ENCODE results near the gene SEC31B.
A peak's percentile ranks its signal among the peaks of the same experiment; 100 is the strongest.

SEC31B gene

DNA sequence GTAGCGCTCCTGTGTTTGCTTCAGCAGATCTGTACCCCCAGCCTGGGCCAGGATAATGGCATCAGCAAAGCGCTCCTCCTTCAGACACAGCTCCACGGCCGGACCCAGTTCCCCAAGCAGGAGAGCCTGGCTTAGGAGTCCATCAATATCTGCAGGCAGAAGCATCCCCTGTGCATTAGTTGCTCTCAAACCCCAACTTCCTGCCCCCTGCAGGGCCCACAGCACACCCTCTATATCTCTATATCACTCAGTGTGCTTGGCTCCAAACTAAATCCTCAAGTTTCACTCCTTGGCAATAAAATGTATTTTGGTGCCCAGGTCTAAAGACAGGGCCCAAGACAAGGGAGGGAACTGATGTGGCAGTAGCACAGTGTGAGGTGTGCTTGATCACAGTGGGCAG, 21.6 kb downstream of the SEC31B start:
- H3K4me3 ChIP-seq (ENCODE audit: low read length in 2 of 2), result no peak overlapping the region
- H3K36me3 ChIP-seq (ENCODE audit: control insufficient read depth in 2 of 2, insufficient read depth in 2 of 2, low read length in 2 of 2), result peaks cover 50 to 63% of the 10 kb centered on the region in 2 donors
- no peaks in the 10 kb centered on the region for H3K9me3 ChIP-seq (ENCODE audit: control insufficient read depth in 2 of 2, low read length in 2 of 2)
- no peak overlapping the region for H3K27ac ChIP-seq (ENCODE audit: low read length)
- H3K27me3 ChIP-seq (ENCODE audit: control insufficient read depth in 1 of 2, insufficient read depth in 2 of 2, low read length in 2 of 2), result no peaks in the 10 kb centered on the region
- H3K9ac ChIP-seq (ENCODE audit: low read length in 2 of 2), result no peak overlapping the region
- no peaks in the 10 kb centered on the region for H3K4me1 ChIP-seq (ENCODE audit: control insufficient read depth, insufficient read depth, low read length)

DNA sequence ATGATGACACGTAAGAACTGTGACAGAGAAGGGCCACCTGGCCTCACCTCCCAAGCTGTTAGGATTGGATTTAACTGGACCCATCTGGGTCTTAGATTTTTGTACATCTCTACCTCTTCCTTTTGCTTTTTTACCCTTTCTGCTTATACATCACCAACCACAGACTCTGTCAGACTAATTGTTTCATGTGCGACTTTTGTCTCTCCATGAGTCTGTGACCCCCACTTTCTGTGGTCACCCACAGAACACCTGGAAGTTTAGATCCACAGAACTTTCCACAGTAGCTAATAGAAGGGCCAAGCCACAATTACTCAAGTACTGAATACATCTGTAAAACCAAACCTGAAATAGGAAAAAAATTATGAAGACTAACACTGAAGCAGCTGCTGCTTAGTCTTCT, 23.1 kb downstream of the SEC31B start:
- Histone ChIP-seq H3K36me3 (ENCODE audit: control insufficient read depth in 2 of 2, insufficient read depth in 2 of 2, low read length in 2 of 2) (peaks cover 46 to 55% of the 10 kb centered on the region in 2 donors), H3K9me3 (ENCODE audit: control insufficient read depth in 2 of 2, low read length in 2 of 2) (no peaks in the 10 kb centered on the region), H3K4me3 (ENCODE audit: low read length in 2 of 2) (no peak overlapping the region)

DNA sequence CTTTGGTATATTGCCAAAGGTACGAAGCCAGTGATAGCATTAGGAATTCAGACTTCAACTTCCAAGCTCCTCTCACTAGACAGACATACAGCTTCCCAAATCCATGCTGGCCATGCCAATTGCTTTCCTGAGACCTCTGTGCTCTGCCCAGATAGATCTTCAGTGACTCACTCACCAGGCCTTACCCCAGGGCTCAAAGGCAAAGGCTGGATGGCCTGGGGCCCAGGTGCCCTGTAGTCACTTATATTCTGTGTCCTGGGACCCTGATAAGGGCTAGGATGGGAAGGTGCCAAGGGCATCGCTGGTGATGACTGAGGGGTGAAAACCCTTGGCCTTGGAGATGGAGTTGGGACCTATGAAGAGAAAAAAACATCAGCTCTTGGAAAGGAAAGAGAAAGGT, 29.1 kb downstream of the SEC31B start:
- Histone ChIP-seq H3K4me3 (ENCODE audit: low read length in 2 of 2) (no peak overlapping the region), H3K4me1 (ENCODE audit: control insufficient read depth, insufficient read depth, low read length) (no peaks in the 10 kb centered on the region), H3K36me3 (ENCODE audit: control insufficient read depth in 2 of 2, insufficient read depth in 2 of 2, low read length in 2 of 2) (peaks cover 31 to 46% of the 10 kb centered on the region in 2 donors), H3K27ac (ENCODE audit: low read length) (no peak overlapping the region), H3K27me3 (ENCODE audit: control insufficient read depth in 1 of 2, insufficient read depth in 2 of 2, low read length in 2 of 2) (no peaks in the 10 kb centered on the region), H3K9ac (ENCODE audit: low read length in 2 of 2) (no peak overlapping the region), H3K9me3 (ENCODE audit: control insufficient read depth in 2 of 2, low read length in 2 of 2) (no peaks in the 10 kb centered on the region)

More for the DNA sequence above, 23.1 kb downstream of the SEC31B start:
- Histone ChIP-seq H3K9ac (ENCODE audit: low read length in 2 of 2) (no peak overlapping the region), H3K27ac (ENCODE audit: low read length) (no peak overlapping the region), H3K27me3 (ENCODE audit: control insufficient read depth in 1 of 2, insufficient read depth in 2 of 2, low read length in 2 of 2) (no peaks in the 10 kb centered on the region), H3K4me1 (ENCODE audit: control insufficient read depth, insufficient read depth, low read length) (no peaks in the 10 kb centered on the region)

DNA sequence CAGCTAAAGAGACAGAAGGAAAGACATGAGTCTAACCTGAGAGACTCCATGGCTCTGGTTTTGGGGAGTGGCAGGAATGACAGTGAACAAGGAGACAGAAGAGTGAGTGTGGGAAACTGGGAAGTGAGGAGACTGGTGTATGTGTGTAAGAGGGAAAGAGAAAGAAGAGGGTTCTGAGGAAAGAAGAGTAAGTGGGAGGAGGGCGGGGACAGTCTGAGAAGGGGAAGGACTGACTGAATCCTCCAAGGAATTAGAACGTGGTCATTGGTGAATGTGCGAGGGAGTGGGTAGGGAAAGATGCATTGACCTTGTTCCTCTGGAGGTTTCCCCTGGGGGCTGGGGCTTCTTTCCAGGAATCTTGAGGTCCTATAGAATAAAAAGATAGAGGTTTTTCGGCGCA, 30.3 kb downstream of the SEC31B start:
- Histone ChIP-seq H3K4me3 (ENCODE audit: low read length in 2 of 2) (no peak overlapping the region), H3K27ac (ENCODE audit: low read length) (no peak overlapping the region), H3K9ac (ENCODE audit: low read length in 2 of 2) (no peak overlapping the region), H3K27me3 (ENCODE audit: control insufficient read depth in 1 of 2, insufficient read depth in 2 of 2, low read length in 2 of 2) (no peaks in the 10 kb centered on the region), H3K36me3 (ENCODE audit: control insufficient read depth in 2 of 2, insufficient read depth in 2 of 2, low read length in 2 of 2) (peaks cover 27 to 45% of the 10 kb centered on the region in 2 donors), H3K9me3 (ENCODE audit: control insufficient read depth in 2 of 2, low read length in 2 of 2) (no peaks in the 10 kb centered on the region), H3K4me1 (ENCODE audit: control insufficient read depth, insufficient read depth, low read length) (no peaks in the 10 kb centered on the region)

DNA sequence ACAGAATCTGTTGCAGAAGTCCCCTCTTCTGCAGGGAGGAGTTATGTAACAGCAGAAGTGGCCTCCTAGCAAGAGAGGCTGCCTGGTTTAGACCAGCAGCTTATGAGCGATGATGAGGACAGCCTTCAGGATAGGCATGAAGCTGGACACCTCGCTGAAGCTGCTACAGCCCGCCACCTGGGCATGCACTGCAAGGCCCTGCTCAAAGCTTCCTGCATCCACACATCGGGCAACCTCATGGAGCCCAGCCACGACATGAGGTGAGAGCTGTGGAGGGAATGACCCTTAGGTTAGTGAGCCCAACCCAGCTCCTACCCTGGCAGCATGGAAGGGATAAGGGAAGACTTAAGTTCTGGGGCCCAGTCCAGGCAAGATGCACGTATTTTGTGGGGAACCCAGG, 32.1 kb downstream of the SEC31B start:
- no peaks in the 10 kb centered on the region for H3K9me3 ChIP-seq (ENCODE audit: control insufficient read depth in 2 of 2, low read length in 2 of 2)
- H3K27ac ChIP-seq (ENCODE audit: low read length), result no peak overlapping the region
- peaks cover 27 to 42% of the 10 kb centered on the region in 2 donors for H3K36me3 ChIP-seq (ENCODE audit: control insufficient read depth in 2 of 2, insufficient read depth in 2 of 2, low read length in 2 of 2)
- H3K4me1 ChIP-seq (ENCODE audit: control insufficient read depth, insufficient read depth, low read length), result peaks cover 7% of the 10 kb centered on the region
- no peaks in the 10 kb centered on the region for H3K27me3 ChIP-seq (ENCODE audit: control insufficient read depth in 1 of 2, insufficient read depth in 2 of 2, low read length in 2 of 2)
- no peak overlapping the region for H3K9ac ChIP-seq (ENCODE audit: low read length in 2 of 2)
- no peak overlapping the region for H3K4me3 ChIP-seq (ENCODE audit: low read length in 2 of 2)

DNA sequence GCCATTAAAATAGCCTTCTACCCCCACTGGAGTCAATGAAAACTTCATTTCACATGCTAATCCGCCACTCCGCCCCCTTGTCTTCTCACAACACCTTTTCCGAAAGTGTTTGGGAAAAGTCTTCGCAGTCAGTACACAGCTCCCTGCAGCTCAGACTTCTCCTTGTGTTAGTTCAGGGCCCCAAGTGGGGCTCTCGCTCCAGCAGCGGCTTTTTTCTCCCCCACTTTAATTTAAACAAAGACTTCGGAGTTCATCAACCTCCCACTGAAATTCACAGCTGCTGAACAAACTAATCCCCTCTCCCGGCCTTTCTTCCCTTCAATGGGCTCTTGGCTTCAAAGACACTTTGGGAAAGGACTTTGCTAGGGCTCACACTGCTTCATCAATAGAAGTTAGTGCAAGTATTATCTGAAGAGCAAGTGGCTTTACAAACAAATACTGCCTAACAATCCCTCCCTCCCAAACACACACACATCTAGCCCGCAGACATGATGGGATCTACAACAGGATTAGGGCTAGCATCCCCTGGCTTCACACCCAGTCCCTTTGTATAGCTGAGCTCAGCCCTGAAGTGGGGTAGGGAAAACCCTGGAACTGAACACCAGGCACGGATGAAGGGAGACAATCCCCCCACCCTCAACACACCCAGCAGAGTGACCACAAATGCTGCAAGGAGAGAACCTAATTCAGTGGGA, 33.7 kb downstream of the SEC31B start:
- peaks cover 16% of the 10 kb centered on the region for H3K4me1 ChIP-seq (ENCODE audit: control insufficient read depth, insufficient read depth, low read length)
- no peak overlapping the region for H3K4me3 ChIP-seq (ENCODE audit: low read length in 2 of 2)
- peaks cover 0 to 3% of the 10 kb centered on the region in 2 donors for H3K27me3 ChIP-seq (ENCODE audit: control insufficient read depth in 1 of 2, insufficient read depth in 2 of 2, low read length in 2 of 2)
- H3K27ac ChIP-seq (ENCODE audit: low read length), result no peak overlapping the region
- no peak overlapping the region for H3K9ac ChIP-seq (ENCODE audit: low read length in 2 of 2)
- H3K9me3 ChIP-seq (ENCODE audit: control insufficient read depth in 2 of 2, low read length in 2 of 2), result no peaks in the 10 kb centered on the region
- peaks cover 23 to 42% of the 10 kb centered on the region in 2 donors for H3K36me3 ChIP-seq (ENCODE audit: control insufficient read depth in 2 of 2, insufficient read depth in 2 of 2, low read length in 2 of 2)

DNA sequence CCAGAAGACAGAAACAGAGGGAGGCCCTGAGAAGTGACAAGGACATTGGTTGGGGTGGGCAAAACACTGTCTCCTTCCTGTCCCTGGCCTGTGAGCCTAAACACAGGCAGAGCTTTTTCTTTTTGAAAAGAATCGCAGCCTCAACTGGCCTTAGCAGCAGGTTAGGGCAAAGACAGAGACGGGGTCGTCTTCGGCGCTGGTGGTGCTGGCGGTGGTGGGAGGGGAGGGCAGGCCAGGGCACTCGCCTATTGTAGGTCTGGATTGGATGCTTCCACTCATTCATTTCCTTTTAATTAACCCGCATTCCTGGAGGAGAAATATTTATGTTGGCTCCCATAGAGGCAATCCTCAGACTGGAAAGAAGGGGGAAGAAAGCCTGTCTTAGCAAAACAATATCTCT, 34.3 kb downstream of the SEC31B start:
- Histone ChIP-seq H3K9me3 (ENCODE audit: control insufficient read depth in 2 of 2, low read length in 2 of 2) (no peaks in the 10 kb centered on the region), H3K9ac (ENCODE audit: low read length in 2 of 2) (no peak overlapping the region), H3K36me3 (ENCODE audit: control insufficient read depth in 2 of 2, insufficient read depth in 2 of 2, low read length in 2 of 2) (peaks cover 19 to 39% of the 10 kb centered on the region in 2 donors), H3K4me3 (ENCODE audit: low read length in 2 of 2) (no peak overlapping the region), H3K4me1 (ENCODE audit: control insufficient read depth, insufficient read depth, low read length) (peaks cover 16% of the 10 kb centered on the region), H3K27me3 (ENCODE audit: control insufficient read depth in 1 of 2, insufficient read depth in 2 of 2, low read length in 2 of 2) (peaks cover 0 to 6% of the 10 kb centered on the region in 2 donors), H3K27ac (ENCODE audit: low read length) (no peak overlapping the region)

DNA sequence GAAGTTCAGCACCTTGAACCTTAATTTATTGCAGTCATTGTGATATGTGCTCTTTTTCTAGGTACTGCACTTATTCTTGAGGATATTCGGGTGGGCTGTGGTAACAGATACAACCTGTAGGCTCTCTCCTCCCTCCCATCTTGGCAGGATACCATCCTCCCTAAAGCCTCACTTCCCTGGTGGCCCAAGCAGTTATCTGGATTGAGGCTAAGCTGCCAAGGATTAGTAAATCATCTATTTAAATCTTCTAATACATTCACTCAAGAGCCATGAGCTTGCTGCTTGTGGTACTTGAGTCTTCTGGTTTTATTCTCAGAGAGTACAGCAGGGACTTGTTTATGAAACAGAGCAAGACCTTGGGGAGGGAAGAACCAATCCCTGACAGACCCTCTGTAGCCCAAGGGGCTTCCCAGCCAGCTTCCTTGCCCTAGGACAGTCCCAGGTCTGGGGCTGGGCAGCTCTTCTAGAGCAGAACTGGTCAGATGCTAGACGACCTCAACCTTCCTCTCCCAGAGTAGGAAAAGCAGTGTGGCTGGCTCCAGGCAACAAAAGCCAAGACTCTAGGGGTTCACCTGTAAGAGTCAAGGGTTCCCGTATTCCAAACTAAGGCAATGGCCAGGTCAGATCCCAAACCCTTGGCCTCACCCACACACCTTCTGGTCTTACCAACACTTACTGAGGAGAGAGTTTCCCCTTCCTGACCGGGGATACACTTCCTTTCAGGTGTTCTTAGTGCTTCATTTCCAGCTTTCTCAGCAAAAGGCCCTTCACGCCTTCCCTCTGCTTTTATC, 35.6 kb downstream of the SEC31B start:
- H3K9ac ChIP-seq (ENCODE audit: low read length in 2 of 2), result no peak overlapping the region
- peaks cover 16% of the 10 kb centered on the region for H3K4me1 ChIP-seq (ENCODE audit: control insufficient read depth, insufficient read depth, low read length)
- H3K27me3 ChIP-seq (ENCODE audit: control insufficient read depth in 1 of 2, insufficient read depth in 2 of 2, low read length in 2 of 2), result peaks cover 6 to 11% of the 10 kb centered on the region in 2 donors
- H3K27ac ChIP-seq (ENCODE audit: low read length), result no peak overlapping the region
- H3K36me3 ChIP-seq (ENCODE audit: control insufficient read depth in 2 of 2, insufficient read depth in 2 of 2, low read length in 2 of 2), result peaks cover 10 to 29% of the 10 kb centered on the region in 2 donors
- H3K4me3 ChIP-seq (ENCODE audit: low read length in 2 of 2), result no peak overlapping the region
- no peaks in the 10 kb centered on the region for H3K9me3 ChIP-seq (ENCODE audit: control insufficient read depth in 2 of 2, low read length in 2 of 2)

DNA sequence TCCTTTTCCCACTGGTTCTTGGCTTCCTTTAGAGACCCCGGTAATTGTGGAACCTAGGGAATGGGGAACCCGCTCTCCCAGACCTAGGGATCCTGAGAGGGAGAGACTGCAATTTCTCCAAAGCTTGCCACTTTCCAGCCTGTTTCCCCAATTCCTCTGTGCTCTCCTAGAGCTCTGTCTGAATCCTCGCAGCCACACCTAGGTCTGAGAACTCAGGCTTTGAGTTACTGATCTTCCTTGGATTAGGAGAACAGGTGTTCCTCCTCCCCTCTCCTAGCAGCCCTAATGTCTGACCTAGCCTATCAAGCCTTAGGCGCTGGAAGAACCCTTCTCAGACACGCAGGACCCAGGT, 36.9 kb downstream of the SEC31B start:
- Histone ChIP-seq H3K9me3 (ENCODE audit: control insufficient read depth in 2 of 2, low read length in 2 of 2) (no peaks in the 10 kb centered on the region), H3K4me3 (ENCODE audit: low read length in 2 of 2) (peak overlapping the region; percentile 76 to 79), H3K27me3 (ENCODE audit: control insufficient read depth in 1 of 2, insufficient read depth in 2 of 2, low read length in 2 of 2) (peaks cover 6 to 11% of the 10 kb centered on the region in 2 donors), H3K36me3 (ENCODE audit: control insufficient read depth in 2 of 2, insufficient read depth in 2 of 2, low read length in 2 of 2) (peaks cover 2 to 21% of the 10 kb centered on the region in 2 donors), H3K4me1 (ENCODE audit: control insufficient read depth, insufficient read depth, low read length) (peaks cover 16% of the 10 kb centered on the region), H3K27ac (ENCODE audit: low read length) (no peak overlapping the region), H3K9ac (ENCODE audit: low read length in 2 of 2) (peak overlapping the region in 1 of 2 donors; percentile 42)

DNA sequence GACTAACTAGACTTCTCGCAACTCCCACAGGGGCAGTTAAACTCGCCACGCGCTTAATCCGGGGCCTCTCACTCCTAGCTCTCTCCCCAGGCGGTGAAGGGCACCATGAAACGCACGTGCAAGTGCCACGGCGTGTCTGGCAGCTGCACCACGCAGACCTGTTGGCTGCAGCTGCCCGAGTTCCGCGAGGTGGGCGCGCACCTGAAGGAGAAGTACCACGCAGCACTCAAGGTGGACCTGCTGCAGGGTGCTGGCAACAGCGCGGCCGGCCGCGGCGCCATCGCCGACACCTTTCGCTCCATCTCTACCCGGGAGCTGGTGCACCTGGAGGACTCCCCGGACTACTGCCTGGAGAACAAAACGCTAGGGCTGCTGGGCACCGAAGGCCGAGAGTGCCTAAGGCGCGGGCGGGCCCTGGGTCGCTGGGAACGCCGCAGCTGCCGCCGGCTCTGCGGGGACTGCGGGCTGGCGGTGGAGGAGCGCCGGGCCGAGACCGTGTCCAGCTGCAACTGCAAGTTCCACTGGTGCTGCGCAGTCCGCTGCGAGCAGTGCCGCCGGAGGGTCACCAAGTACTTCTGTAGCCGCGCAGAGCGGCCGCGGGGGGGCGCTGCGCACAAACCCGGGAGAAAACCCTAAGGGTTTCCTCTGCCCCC, 37.4 kb downstream of the SEC31B start:
- Histone ChIP-seq H3K27ac (ENCODE audit: low read length) (no peak overlapping the region), H3K9me3 (ENCODE audit: control insufficient read depth in 2 of 2, low read length in 2 of 2) (no peaks in the 10 kb centered on the region), H3K4me3 (ENCODE audit: low read length in 2 of 2) (peak overlapping the region; percentile 76 to 79), H3K9ac (ENCODE audit: low read length in 2 of 2) (peak overlapping the region; percentile 29 to 42), H3K4me1 (ENCODE audit: control insufficient read depth, insufficient read depth, low read length) (peaks cover 16% of the 10 kb centered on the region), H3K27me3 (ENCODE audit: control insufficient read depth in 1 of 2, insufficient read depth in 2 of 2, low read length in 2 of 2) (peaks cover 6 to 11% of the 10 kb centered on the region in 2 donors), H3K36me3 (ENCODE audit: control insufficient read depth in 2 of 2, insufficient read depth in 2 of 2, low read length in 2 of 2) (peaks cover 2 to 16% of the 10 kb centered on the region in 2 donors)
